Upper lobe of left lung (tissue), 6 donors: ENCODE measurements around the gene TMEM43. TPM values are rescaled to one million over a fixed set of nuclear protein-coding genes. Genes with fewer than 3 reads are reported as not detected.
A peak's percentile ranks its signal among the peaks of the same experiment; 100 is the strongest.

ENCODE experiments used
- ATAC-seq, 2 donors: fragments of 200-7000 bp; cut with Tn5 transposase; one replicate each; pipeline ENCODE4 v1.9.1; 2022; ENCODE audit warnings: mild to moderate bottlenecking in 2 of 2, moderate library complexity in 2 of 2; ENCODE audit not compliant: low FRiP score in 2 of 2
- DNase-seq, 2 donors: peaks; one replicate each; pipeline ENCODE4 v3.0.0-alpha.2; 2019 to 2020
- H3K27ac ChIP-seq, 4 donors: fragments of 200-600 bp; sonication (generic); one replicate each; pipeline ENCODE4 v1.5.1; 2016 to 2019
- H3K27me3 ChIP-seq, 4 donors: fragments of 200-600 bp; sonication (generic); one replicate each; pipeline ENCODE4 v1.5.1; 2017 to 2019
- H3K36me3 ChIP-seq, 4 donors: fragments of 200-600 bp; sonication (generic); one replicate each; pipeline ENCODE4 v1.5.1; 2016 to 2019
- H3K4me1 ChIP-seq, 4 donors: fragments of 200-600 bp; sonication (generic); one replicate each; pipeline ENCODE4 v1.5.1; 2018 to 2019
- H3K4me3 ChIP-seq, 4 donors: fragments of 200-600 bp; sonication (generic); one replicate each; pipeline ENCODE4 v1.5.1; 2017 to 2019; ENCODE audit warnings: mild to moderate bottlenecking in 2 of 4, moderate library complexity in 1 of 4
- H3K9me3 ChIP-seq, 4 donors: fragments of 200-600 bp; sonication (generic); one replicate each; pipeline ENCODE4 v1.5.1; 2018 to 2019
- CTCF ChIP-seq, 6 experiments: fragments of 450-650 bp in 4 of 6; fragments of 200-600 bp in 2 of 6; sonication (generic) in 2 of 6; IDR thresholded peaks; one replicate each; pipeline ENCODE4 v1.5.1; 2016 to 2019; ENCODE audit warnings: antibody characterized with exemption in 6 of 6
- EP300 ChIP-seq, 4 donors: sonication (generic); formaldehyde crosslinking; IDR thresholded peaks; one replicate each; pipeline ENCODE4 v1.5.1; 2017; ENCODE audit warnings: antibody characterized with exemption in 4 of 4, control low read depth in 2 of 4
- POLR2A ChIP-seq, 4 donors: fragments of 450-650 bp; IDR thresholded peaks; one replicate each; pipeline ENCODE4 v1.5.1; 2016 to 2017; ENCODE audit warnings: antibody characterized with exemption in 4 of 4, mild to moderate bottlenecking in 2 of 4
- POLR2AphosphoS5 ChIP-seq, 2 donors: sonication (generic); formaldehyde crosslinking; IDR thresholded peaks; one replicate each; pipeline ENCODE4 v1.5.1; 2017; ENCODE audit warnings: antibody characterized with exemption in 2 of 2
- WGBS, 2 donors: methylation state at CpG; one replicate each; pipeline ENCODE4 v1.1.5; 2017 to 2018; 5-methylcytosine and 5-hydroxymethylcytosine counted together
- total RNA-seq, 6 donors: library from RNA; depleted of rRNA in 4 of 6; stranded (reverse); fragments of >200 nt in 4 of 6; gene quantifications; one replicate each; pipeline versions ENCODE4 v1.1.0 to v1.2.1, GENCODE V29; 2016 to 2021
- donor health status: DM: no; HTN: no; CAD: no; lungs with moderate emphysema.
- donor health status: DM: no; HTN: yes; CAD: no; lungs with severe emphysema.

TMEM43 gene
- total RNA-seq, 6 donors from 2014 or later: 48.2 to 158 (median 87.7) TPM

DNA sequence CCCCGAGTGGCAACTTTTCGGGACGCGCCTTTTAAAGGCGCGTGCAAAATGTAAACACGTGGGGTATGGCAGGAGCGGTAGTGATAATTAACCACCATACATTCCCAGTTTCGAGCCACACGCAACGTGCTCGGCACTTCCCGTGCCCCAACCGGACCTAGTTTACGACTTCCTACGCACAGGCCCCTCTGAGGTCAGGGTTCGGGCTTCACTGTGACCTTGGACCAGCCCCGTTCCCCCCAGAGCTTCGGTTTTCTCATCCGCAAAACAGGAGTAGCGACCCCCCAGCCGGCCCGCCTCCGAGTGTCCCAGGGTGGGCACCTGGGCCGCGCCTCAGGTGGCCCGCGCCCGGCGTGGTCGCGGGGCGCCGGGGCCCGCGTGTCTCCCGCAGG is 633 bp upstream of the TMEM43 start:
- no peaks in the 10 kb centered on the region for H3K9me3 ChIP-seq
- TF ChIP-seq POLR2AphosphoS5 (IDR thresholded peaks at IDR 0.05) (peak in 1 of 2 donors; percentile 5), CTCF (IDR thresholded peaks at IDR 0.05) (no peak)
- H3K36me3 ChIP-seq: peaks cover 0 to 18% (median 3%) of the 10 kb centered on the region in 4 donors
- H3K4me1 ChIP-seq: peaks cover 32 to 46% (median 32%) of the 10 kb centered on the region in 4 donors
- H3K27ac ChIP-seq: peak overlapping the region; percentile 90 to 98 (median 96)
- H3K4me3 ChIP-seq: peak overlapping the region; percentile 63 to 84 (median 75)
- WGBS, 2 donors: 0% methylated on average over 14 of the region's 37 CpGs; no CpG with 5 or more reads in 1 of the 2 donors
- ATAC-seq: peak; percentile 20 to 52
- H3K27me3 ChIP-seq: no peaks in the 10 kb centered on the region
- peak in 1 of 2 donors; percentile 71 for DNase-seq

DNA sequence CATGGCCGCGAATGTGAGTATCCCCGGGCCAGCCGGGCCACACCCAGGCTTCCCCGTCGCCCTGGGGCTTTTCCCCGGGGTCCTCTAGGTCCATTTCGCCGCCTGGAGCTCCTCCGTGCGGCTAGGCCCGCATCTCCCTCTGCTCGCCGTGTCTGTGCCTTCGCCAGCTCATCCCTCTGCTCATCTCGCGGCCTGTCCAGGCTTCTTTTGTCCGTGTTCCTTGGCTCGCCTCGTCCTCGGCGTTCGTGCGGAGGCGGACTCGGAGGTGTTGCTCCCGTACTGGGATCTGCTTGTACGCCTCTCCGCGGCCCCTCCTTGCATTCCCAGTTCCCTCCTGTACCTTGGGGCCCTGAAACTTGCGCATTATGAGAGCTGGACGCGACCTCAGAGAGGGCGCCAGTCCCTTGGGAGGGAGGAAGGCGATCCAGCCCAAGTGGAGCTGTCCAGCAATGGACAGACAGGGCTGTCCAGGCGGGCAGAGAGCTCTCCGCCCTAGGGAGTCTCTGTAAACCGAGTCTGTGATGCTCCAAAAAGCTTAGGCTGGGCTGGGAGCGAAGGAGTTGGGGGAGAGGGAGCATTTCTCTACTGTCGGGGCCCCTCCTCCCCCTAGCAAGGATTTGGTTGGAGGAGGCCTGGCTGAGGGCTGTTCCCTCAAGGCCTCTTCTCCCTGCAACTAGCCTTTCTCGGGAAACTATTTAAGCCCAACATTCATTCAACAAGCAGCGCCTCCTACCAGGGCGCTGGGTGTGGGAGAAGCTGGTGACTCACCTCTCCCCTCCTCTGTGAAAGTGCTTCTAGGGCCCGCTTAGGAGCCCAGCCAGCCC is 553 bp downstream of the TMEM43 start:
- DNase-seq (peak in 1 of 2 donors; percentile 92), ATAC-seq (peak; percentile 75 to 93)
- H3K9me3 ChIP-seq: no peaks in the 10 kb centered on the region
- H3K4me1 ChIP-seq: peaks cover 32 to 46% (median 32%) of the 10 kb centered on the region in 4 donors
- H3K27me3 ChIP-seq: no peaks in the 10 kb centered on the region
- H3K36me3 ChIP-seq: peaks cover 6 to 27% (median 14%) of the 10 kb centered on the region in 4 donors
- TF ChIP-seq POLR2A (IDR thresholded peaks at IDR 0.05) (peak in 3 of 4 donors; percentile 53 to 67 (median 63)), POLR2AphosphoS5 (IDR thresholded peaks at IDR 0.05) (peak; percentile 29 to 65), EP300 (IDR thresholded peaks at IDR 0.05) (no peak), CTCF (IDR thresholded peaks at IDR 0.05) (no peak)
- H3K4me3 ChIP-seq: peak overlapping the region; percentile 74 to 99 (median 80)
- WGBS, 2 donors: 0 to 1% methylated on average over 22 to 43 of the region's 44 CpGs
- H3K27ac ChIP-seq: peak overlapping the region; percentile 90 to 98 (median 96)

DNA sequence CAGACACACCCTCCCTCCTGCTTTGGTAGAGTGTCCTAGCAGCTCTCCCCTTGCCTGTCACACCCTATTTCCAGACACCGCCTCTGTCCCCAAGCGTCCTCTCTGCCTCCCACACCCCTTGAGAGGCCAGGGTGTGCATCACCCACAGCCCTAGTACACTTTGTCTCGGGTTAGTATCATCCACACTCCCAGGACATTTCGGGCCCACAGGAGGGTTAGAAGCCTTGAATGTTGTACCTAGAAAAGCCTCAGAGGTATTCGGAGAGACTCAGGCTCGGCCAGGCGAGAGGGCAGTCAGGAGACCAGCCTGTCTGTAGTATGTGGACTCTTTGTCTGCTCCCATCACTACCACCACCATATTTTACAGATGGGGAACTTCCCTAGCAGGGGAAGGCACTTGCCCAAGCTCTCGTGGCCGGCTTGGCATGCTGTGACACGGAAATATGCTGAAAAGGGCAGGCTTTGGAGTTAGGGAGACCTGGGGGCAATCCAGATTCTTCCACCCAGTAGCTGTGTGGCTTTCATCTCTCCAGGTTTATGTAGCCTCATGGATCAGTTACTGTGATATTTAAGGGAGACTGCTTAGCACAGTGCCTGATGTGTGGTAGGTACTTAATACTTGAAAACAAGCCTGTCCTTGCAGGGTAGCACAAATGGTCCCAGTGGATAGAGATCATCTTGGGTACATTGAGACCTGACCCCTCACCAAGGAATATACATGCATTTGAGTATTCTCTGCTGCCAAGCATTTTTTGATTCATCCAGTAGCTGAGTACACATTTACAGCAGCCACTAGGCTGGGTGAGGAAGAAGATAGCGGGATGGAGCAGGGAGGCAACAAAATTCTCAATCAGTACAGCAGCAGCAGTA is 1.4 kb downstream of the TMEM43 start:
- Histone ChIP-seq H3K27ac (peak overlapping the region; percentile 90 to 98 (median 96)), H3K9me3 (no peaks in the 10 kb centered on the region), H3K4me1 (peaks cover 32 to 46% (median 32%) of the 10 kb centered on the region in 4 donors), H3K27me3 (no peaks in the 10 kb centered on the region), H3K36me3 (peaks cover 13 to 34% (median 23%) of the 10 kb centered on the region in 4 donors), H3K4me3 (peak overlapping the region; percentile 74 to 99 (median 80))
- TF ChIP-seq POLR2A (IDR thresholded peaks at IDR 0.05) (no peak), EP300 (IDR thresholded peaks at IDR 0.05) (peak in 3 of 4 donors; percentile 27 to 75 (median 60)), POLR2AphosphoS5 (IDR thresholded peaks at IDR 0.05) (peak in 1 of 2 donors; percentile 24)
- 44 to 54% methylated on average over 11 of the region's 11 CpGs for WGBS, 2 donors
- no peak for DNase-seq
- no peak for ATAC-seq

DNA sequence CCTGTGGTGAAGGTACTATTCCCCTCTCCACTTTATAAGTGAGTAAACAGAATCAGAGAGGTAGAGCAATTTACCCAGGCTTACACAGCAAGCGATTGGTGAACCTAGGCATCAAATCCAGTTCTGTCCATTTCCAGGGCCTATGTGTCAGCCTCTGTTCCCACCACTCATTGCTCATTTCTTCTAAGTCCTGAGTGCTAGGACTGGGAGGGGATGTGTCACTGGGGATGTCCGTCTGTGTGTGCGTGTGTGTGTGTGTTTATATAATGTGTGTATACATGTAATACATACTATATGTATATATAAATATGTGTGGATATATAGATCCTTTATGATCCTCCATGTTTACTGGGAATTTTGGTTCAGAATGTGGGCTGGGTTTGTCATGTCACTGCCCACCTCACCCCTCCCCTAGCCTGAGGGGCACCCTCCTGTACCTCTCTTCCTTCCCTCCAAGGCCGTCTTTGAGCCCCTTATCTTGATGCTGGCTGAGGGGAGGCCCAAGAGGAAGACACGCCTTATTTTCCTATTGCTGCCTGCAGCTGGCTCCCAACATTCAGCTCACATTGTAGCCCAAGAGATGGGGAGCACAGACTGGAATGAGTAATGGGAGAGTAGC is 2.1 kb downstream of the TMEM43 start:
- peak overlapping the region; percentile 90 to 98 (median 96) for H3K27ac ChIP-seq
- no peak for ATAC-seq
- H3K4me3 ChIP-seq: peak overlapping the region in 1 of 4 donors; percentile 84
- WGBS, 2 donors: 72 to 82% methylated on average over 5 of the region's 5 CpGs
- no peak for DNase-seq
- no peaks in the 10 kb centered on the region for H3K27me3 ChIP-seq
- no peaks in the 10 kb centered on the region for H3K9me3 ChIP-seq
- peaks cover 32 to 46% (median 32%) of the 10 kb centered on the region in 4 donors for H3K4me1 ChIP-seq
- TF ChIP-seq POLR2A (IDR thresholded peaks at IDR 0.05) (no peak), EP300 (IDR thresholded peaks at IDR 0.05) (no peak), POLR2AphosphoS5 (IDR thresholded peaks at IDR 0.05) (no peak), CTCF (IDR thresholded peaks at IDR 0.05) (no peak)
- H3K36me3 ChIP-seq: peaks cover 18 to 41% (median 30%) of the 10 kb centered on the region in 4 donors
